ENCODE measurements around the gene AURKB. TPM values are rescaled to one million over a fixed set of nuclear protein-coding genes. Genes with fewer than 3 reads are reported as not detected.

Gene AURKB
- total RNA-seq, 1 experiment from 2014 or later: 209 TPM

DNA sequence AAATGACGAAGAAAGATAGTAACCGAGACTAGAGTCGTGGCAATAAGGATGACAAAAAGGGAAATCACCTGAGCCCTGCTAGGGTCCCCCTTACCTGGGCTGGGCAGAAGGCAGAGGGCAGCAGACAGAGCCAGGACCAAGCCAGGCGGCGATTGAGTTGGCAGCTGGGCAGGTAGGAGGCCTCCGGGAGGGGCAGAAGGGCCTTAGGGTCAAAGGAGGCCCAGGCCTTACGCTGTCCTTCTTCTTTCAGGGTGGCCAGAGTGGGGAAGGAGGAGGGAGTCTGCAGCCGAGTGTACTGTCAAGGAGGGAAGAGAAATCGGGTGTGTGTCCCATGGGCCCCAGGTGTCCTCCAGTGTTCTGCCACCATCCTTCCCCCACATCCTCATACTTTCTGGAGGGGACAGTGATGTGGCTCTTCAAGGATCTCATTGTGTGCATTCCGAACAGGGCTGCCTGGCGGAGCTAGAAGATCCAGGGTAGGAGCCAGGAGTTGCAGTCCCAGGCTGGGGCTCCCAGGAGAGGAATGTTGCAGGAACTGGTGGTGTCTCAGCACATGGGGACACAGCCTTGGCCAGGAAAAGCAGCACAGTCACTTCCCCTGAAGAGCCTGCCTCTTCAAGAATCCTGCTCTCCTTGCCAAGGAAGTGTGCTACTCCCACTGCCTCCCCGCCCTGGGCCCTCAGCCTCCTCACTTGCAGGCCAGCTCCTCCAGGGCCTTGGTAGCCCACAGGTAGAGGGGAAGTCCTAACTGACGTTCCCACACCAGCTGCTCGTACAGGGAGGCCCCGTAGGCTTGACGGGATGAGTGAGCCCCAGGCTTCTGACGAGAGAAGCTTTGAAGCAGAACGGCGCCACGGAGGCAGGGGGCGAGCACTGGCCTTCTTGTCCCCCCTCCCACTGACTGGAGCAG is 24.2 kb upstream of the AURKB start:
- H3K9me3 ChIP-seq (ENCODE audit: low read depth, low read length, poor library complexity, severe bottlenecking): no peaks in the 10 kb centered on the region
- POLR2A ChIA-PET (ENCODE audit: low non-redundant PET): no interaction called here
- no peaks in the 10 kb centered on the region for H3K4me1 ChIP-seq (ENCODE audit: insufficient read depth, low read length, poor library complexity, severe bottlenecking)
- intact Hi-C loops (cut with micrococcal nuclease; ENCODE audit: unreplicated experiment): no loop called here
- no peaks in the 10 kb centered on the region for H3K27me3 ChIP-seq (replicated peaks; ENCODE audit: insufficient read depth, low read depth, low read length, poor library complexity)
- no peak for DNase-seq (ENCODE audit: low spot score)
- no peak overlapping the region for H3K4me3 ChIP-seq (ENCODE audit: low read depth, low read length, poor library complexity, severe bottlenecking)
- H3K36me3 ChIP-seq (ENCODE audit: insufficient read depth, low read length, poor library complexity, severe bottlenecking): peaks cover 72% of the 10 kb centered on the region
- TF ChIP-seq CTCF (conservative IDR thresholded peaks at IDR 0.05; ENCODE audit: low read depth, low read length) (no peak), EZH2 (IDR thresholded peaks at IDR 0.05; ENCODE audit: borderline replicate concordance, low read depth, low read length, poor library complexity, severe bottlenecking) (no peak)
- no peak overlapping the region for H3K27ac ChIP-seq (ENCODE audit: low read depth, low read length, poor library complexity, severe bottlenecking)
- CTCF ChIA-PET: no interaction called here
- no TSS peak for BruUV-seq (replicated peaks)

DNA sequence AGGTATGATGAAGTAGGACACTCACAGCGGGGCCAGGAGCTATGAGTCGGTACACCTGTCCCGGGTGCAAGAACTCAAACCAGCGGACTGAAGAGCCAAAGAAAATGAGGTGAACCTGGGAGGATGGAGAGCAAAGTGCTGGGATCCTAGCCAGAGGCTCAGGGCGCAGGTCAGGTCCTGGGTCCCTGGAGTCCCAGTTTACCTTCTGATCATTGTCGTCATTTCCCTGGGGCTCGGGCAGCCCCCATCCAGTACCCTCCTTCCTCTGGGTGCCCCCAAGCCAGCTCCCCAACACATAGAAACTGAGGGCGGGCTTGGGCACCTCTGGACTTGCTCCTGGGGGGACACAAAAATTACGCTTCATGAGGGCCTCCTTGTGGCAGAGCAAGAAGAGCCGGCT is 21.3 kb upstream of the AURKB start:
- no peak for DNase-seq (ENCODE audit: low spot score)
- Histone ChIP-seq H3K36me3 (ENCODE audit: insufficient read depth, low read length, poor library complexity, severe bottlenecking) (peaks cover 74% of the 10 kb centered on the region), H3K9me3 (ENCODE audit: low read depth, low read length, poor library complexity, severe bottlenecking) (no peaks in the 10 kb centered on the region), H3K27ac (ENCODE audit: low read depth, low read length, poor library complexity, severe bottlenecking) (no peak overlapping the region), H3K4me1 (ENCODE audit: insufficient read depth, low read length, poor library complexity, severe bottlenecking) (peaks cover 8% of the 10 kb centered on the region), H3K4me3 (ENCODE audit: low read depth, low read length, poor library complexity, severe bottlenecking) (no peak overlapping the region), H3K27me3 (replicated peaks; ENCODE audit: insufficient read depth, low read depth, low read length, poor library complexity) (no peaks in the 10 kb centered on the region)
- ChIA-PET CTCF (no interaction called here), POLR2A (ENCODE audit: low non-redundant PET) (interaction anchor here (0.6 kb wide), 1 partner anchor 8 kb away, joined by 3 read pairs; no protein-coding TSS in a partner anchor)
- TF ChIP-seq CTCF (conservative IDR thresholded peaks at IDR 0.05; ENCODE audit: low read depth, low read length): no peak
- TF ChIP-seq EZH2 (IDR thresholded peaks at IDR 0.05; ENCODE audit: borderline replicate concordance, low read depth, low read length, poor library complexity, severe bottlenecking): no peak
- intact Hi-C loops (cut with micrococcal nuclease; ENCODE audit: unreplicated experiment): no loop called here
- no TSS peak for BruUV-seq (replicated peaks)

DNA sequence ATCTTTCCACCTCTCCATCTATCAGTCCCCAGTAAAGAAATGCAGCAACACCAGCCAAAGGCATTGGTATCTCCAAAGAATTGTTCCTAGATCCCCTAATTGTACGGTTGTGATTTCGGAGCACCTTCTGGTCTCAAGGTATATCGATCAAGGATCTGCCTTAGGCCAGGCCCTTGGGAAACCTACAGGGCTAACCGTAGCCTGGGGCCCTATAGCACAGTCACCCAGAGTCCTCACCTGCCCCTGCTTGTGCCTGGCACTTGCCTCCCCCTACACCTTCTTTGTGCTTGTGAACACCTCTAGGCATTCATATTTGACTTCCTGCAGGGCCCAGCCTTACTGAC is 16.8 kb upstream of the AURKB start:
- peak overlapping the region; percentile 47 for H3K4me3 ChIP-seq (ENCODE audit: low read depth, low read length, poor library complexity, severe bottlenecking)
- ChIA-PET CTCF (no interaction called here), POLR2A (ENCODE audit: low non-redundant PET) (no interaction called here)
- no peaks in the 10 kb centered on the region for H3K27me3 ChIP-seq (replicated peaks; ENCODE audit: insufficient read depth, low read depth, low read length, poor library complexity)
- no peak for TF ChIP-seq EZH2 (IDR thresholded peaks at IDR 0.05; ENCODE audit: borderline replicate concordance, low read depth, low read length, poor library complexity, severe bottlenecking)
- no peak for TF ChIP-seq CTCF (conservative IDR thresholded peaks at IDR 0.05; ENCODE audit: low read depth, low read length)
- peaks cover 45% of the 10 kb centered on the region for H3K36me3 ChIP-seq (ENCODE audit: insufficient read depth, low read length, poor library complexity, severe bottlenecking)
- peak overlapping the region; percentile 84 for H3K27ac ChIP-seq (ENCODE audit: low read depth, low read length, poor library complexity, severe bottlenecking)
- intact Hi-C loops (cut with micrococcal nuclease; ENCODE audit: unreplicated experiment): no loop called here
- H3K4me1 ChIP-seq (ENCODE audit: insufficient read depth, low read length, poor library complexity, severe bottlenecking): peaks cover 13% of the 10 kb centered on the region
- BruUV-seq (replicated peaks): no TSS peak
- H3K9me3 ChIP-seq (ENCODE audit: low read depth, low read length, poor library complexity, severe bottlenecking): no peaks in the 10 kb centered on the region
- no peak for DNase-seq (ENCODE audit: low spot score)

Measured in A673 (cell line).